ENCODE measurements around the gene IL17RA. TPM values are rescaled to one million over a fixed set of nuclear protein-coding genes. Genes with fewer than 3 reads are reported as not detected.
"Not testable (repeated sequence)": the region's sequence is repeated elsewhere in the genome, so short reads cannot be mapped to it uniquely, and the experiment has no call there.

Gene IL17RA
- total RNA-seq, 1 donor from 2014 or later = 11.8 TPM

- Mint-ChIP-seq H3K36me3 (peaks cover 19% of the 10 kb centered on the region), H3K27me3 (ENCODE audit: low read depth) (no peaks in the 10 kb centered on the region), H3K27ac (no peak overlapping the region), H3K4me1 (no peaks in the 10 kb centered on the region), H3K4me3 (no peak overlapping the region), H3K9me3 (no peaks in the 10 kb centered on the region)
- no peak for DNase-seq (ENCODE audit: low spot score in 2 of 2, unreplicated experiment in 2 of 2)
- no peak for TF ChIP-seq CTCF (IDR thresholded peaks at IDR 0.05; ENCODE audit: unreplicated experiment)
Observed at GRCh38 chr22:17145021-17145680, 60.4 kb downstream of the IL17RA start.

- H3K4me3 Mint-ChIP-seq; DNase-seq (ENCODE audit: low spot score in 2 of 2, unreplicated experiment in 2 of 2); H3K27me3 Mint-ChIP-seq (ENCODE audit: low read depth); H3K4me1 Mint-ChIP-seq; H3K9me3 Mint-ChIP-seq; H3K27ac Mint-ChIP-seq: not testable (repeated sequence)
- H3K36me3 Mint-ChIP-seq = peaks cover 14% of the 10 kb centered on the region
Observed at GRCh38 chr22:17147458-17147857, 62.7 kb downstream of the IL17RA start.

- no peak for TF ChIP-seq CTCF (IDR thresholded peaks at IDR 0.05; ENCODE audit: unreplicated experiment)
- Mint-ChIP-seq H3K4me1 (peaks cover 2% of the 10 kb centered on the region), H3K27me3 (ENCODE audit: low read depth) (no peaks in the 10 kb centered on the region), H3K4me3 (no peak overlapping the region), H3K9me3 (no peaks in the 10 kb centered on the region), H3K27ac (no peak overlapping the region), H3K36me3 (peaks cover 5% of the 10 kb centered on the region)
- DNase-seq (ENCODE audit: low spot score in 2 of 2, unreplicated experiment in 2 of 2) = no peak
Observed at GRCh38 chr22:17149076-17149815, 64.4 kb downstream of the IL17RA start.

- Mint-ChIP-seq H3K27ac (no peak overlapping the region), H3K9me3 (no peaks in the 10 kb centered on the region), H3K36me3 (peaks cover 5% of the 10 kb centered on the region), H3K4me1 (peaks cover 10% of the 10 kb centered on the region), H3K27me3 (ENCODE audit: low read depth) (no peaks in the 10 kb centered on the region), H3K4me3 (no peak overlapping the region)
- no peak for TF ChIP-seq CTCF (IDR thresholded peaks at IDR 0.05; ENCODE audit: unreplicated experiment)
- no peak for DNase-seq (ENCODE audit: low spot score in 2 of 2, unreplicated experiment in 2 of 2)
Observed at GRCh38 chr22:17152340-17152739, 67.5 kb downstream of the IL17RA start.

GRCh38 chr22:17152971-17153370 lies 68.2 kb downstream of the IL17RA start:
- Mint-ChIP-seq H3K27me3 (ENCODE audit: low read depth) (no peaks in the 10 kb centered on the region), H3K9me3 (no peaks in the 10 kb centered on the region), H3K4me1 (peaks cover 10% of the 10 kb centered on the region), H3K27ac (no peak overlapping the region), H3K36me3 (no peaks in the 10 kb centered on the region), H3K4me3 (no peak overlapping the region)
- no peak for DNase-seq (ENCODE audit: low spot score in 2 of 2, unreplicated experiment in 2 of 2)
- TF ChIP-seq CTCF (IDR thresholded peaks at IDR 0.05; ENCODE audit: unreplicated experiment) = no peak

- no peaks in the 10 kb centered on the region for H3K36me3 Mint-ChIP-seq
- no peak overlapping the region for H3K4me3 Mint-ChIP-seq
- DNase-seq (ENCODE audit: low spot score in 2 of 2, unreplicated experiment in 2 of 2) = no peak
- peaks cover 17% of the 10 kb centered on the region for H3K4me1 Mint-ChIP-seq
- no peak overlapping the region for H3K27ac Mint-ChIP-seq
- no peak for TF ChIP-seq CTCF (IDR thresholded peaks at IDR 0.05; ENCODE audit: unreplicated experiment)
- H3K27me3 Mint-ChIP-seq (ENCODE audit: low read depth) = no peaks in the 10 kb centered on the region
- no peaks in the 10 kb centered on the region for H3K9me3 Mint-ChIP-seq
Observed at GRCh38 chr22:17155941-17156340, 71.1 kb downstream of the IL17RA start.

Measured in mesothelial cell of epicardium (in vitro differentiated cells).